Right lobe of liver (tissue), 4 donors: ENCODE results near the gene EIF2D.

Experiments used
- CTCF ChIP-seq, 4 donors: fragments of 200-600 bp in 3 of 4; fragments of 450-650 bp in 1 of 4; IDR thresholded peaks; one replicate each; pipeline versions ENCODE4 v1.5.1 to v1.8.0; 2016 to 2022; ENCODE audit warnings: antibody characterized with exemption in 4 of 4, mild to moderate bottlenecking in 2 of 4
- POLR2A ChIP-seq: fragments of 450-650 bp; IDR thresholded peaks from one replicate; pipeline ENCODE4 v1.6.1; 2017; ENCODE audit warnings: antibody characterized with exemption, mild to moderate bottlenecking
- donor health status: DM: no; HTN: no; CAD: no.
- donor health status: DM: no; HTN: no; CAD: no.
- donor health status: DM: no; HTN: yes; CAD: no.

GRCh38 chr1:206651958-206652890, 40.0 kb upstream of the EIF2D start:
- TF ChIP-seq CTCF (IDR thresholded peaks at IDR 0.05) (no peak), POLR2A (no peak)
